T-cell (primary cell): ENCODE measurements around the gene TPCN1. TPM values are rescaled to one million over a fixed set of nuclear protein-coding genes. Genes with fewer than 3 reads are reported as not detected.

Experiments used
- ATAC-seq, 4 experiments: fragments of 200-7000 bp in 3 of 4; fragments of 150-1000 bp in 1 of 4; cut with Tn5 transposase; replicated peaks in 1 of 4; 1 replicate in 3 of 4; 2 replicates in 1 of 4; pipeline ENCODE4 v1.10.0; 2021; ENCODE audit warnings: moderate library complexity in 3 of 4, mild to moderate bottlenecking in 2 of 4, moderate number of reproducible peaks in 1 of 4
- CTCF ChIA-PET, 2 donors: fragments of 300-600 bp; sonication (Branson Sonifier 250); formaldehyde crosslinking; loops; one replicate each; lab custom pipeline; 2022; ENCODE audit warnings: antibody characterized with exemption in 2 of 2; lab: Charles Lee
- POLR2A ChIA-PET, 2 donors: fragments of 300-600 bp; sonication (Branson Sonifier 250); formaldehyde crosslinking; loops; one replicate each; lab custom pipeline; 2022; ENCODE audit warnings: antibody characterized with exemption in 2 of 2; lab: Charles Lee
- DNase-seq, 35 experiments: peaks; one replicate each; pipeline versions ENCODE4 v3.0.0 to v3.0.0-alpha.2; 2013 to 2023
- H3K27ac ChIP-seq: one replicate; pipeline ENCODE4 v1.5.1; 2013; ENCODE audit warnings: low read length
- H3K27me3 ChIP-seq, 2 experiments: replicated peaks in 1 of 2; 1 replicate in 1 of 2; 2 replicates in 1 of 2; pipeline versions ENCODE4 v1.6.1 to v1.7.0; 2013; ENCODE audit warnings: low read length in 1 of 2, mixed read lengths in 1 of 2; ENCODE audit not compliant: control insufficient read depth in 2 of 2, insufficient read depth in 2 of 2; ENCODE audit errors: extremely low read depth in 1 of 2
- H3K36me3 ChIP-seq, 2 donors: 1 replicate in 1 of 2; 2 replicates in 1 of 2; pipeline versions ENCODE4 v1.6.1 to v1.7.0; 2013; ENCODE audit warnings: low read length in 1 of 2; ENCODE audit not compliant: control insufficient read depth in 2 of 2, insufficient read depth in 1 of 2; ENCODE audit errors: extremely low read depth in 1 of 2
- H3K4me1 ChIP-seq, 2 experiments: 1 replicate in 1 of 2; 2 replicates in 1 of 2; pipeline versions ENCODE4 v1.6.1 to v1.7.0; 2013; ENCODE audit warnings: low read length in 2 of 2, mixed read lengths in 1 of 2; ENCODE audit not compliant: insufficient read depth in 2 of 2, control insufficient read depth in 1 of 2; ENCODE audit errors: extremely low read depth in 1 of 2
- H3K4me3 ChIP-seq, 2 donors: 1 replicate in 1 of 2; 2 replicates in 1 of 2; pipeline versions ENCODE4 v1.5.1 to v1.7.0; 2013; ENCODE audit warnings: mild to moderate bottlenecking in 2 of 2, low read length in 1 of 2, moderate library complexity in 1 of 2; ENCODE audit not compliant: control insufficient read depth in 1 of 2; ENCODE audit errors: extremely low read depth in 1 of 2
- H3K9me3 ChIP-seq: 2 replicates; pipeline ENCODE4 v1.7.0; 2013
- H3K27ac Mint-ChIP-seq, 2 donors: one replicate each; pipeline ENCODE4 v1.8.0; 2020 to 2021; ENCODE audit warnings: mild to moderate bottlenecking in 2 of 2, mixed read lengths in 2 of 2
- H3K27me3 Mint-ChIP-seq, 2 donors: one replicate each; pipeline ENCODE4 v1.8.0; 2021 to 2022; ENCODE audit warnings: mixed read lengths in 2 of 2
- H3K36me3 Mint-ChIP-seq: one replicate; pipeline ENCODE4 v1.8.0; 2021; ENCODE audit warnings: mixed read lengths
- H3K4me1 Mint-ChIP-seq, 3 donors: one replicate each; pipeline ENCODE4 v1.8.0; 2020 to 2022; ENCODE audit warnings: mixed read lengths in 3 of 3, mild to moderate bottlenecking in 1 of 3
- H3K4me3 Mint-ChIP-seq, 3 donors: one replicate each; pipeline ENCODE4 v1.8.0; 2020 to 2022; ENCODE audit warnings: mild to moderate bottlenecking in 3 of 3, mixed read lengths in 3 of 3, moderate library complexity in 3 of 3
- H3K9me3 Mint-ChIP-seq, 3 donors: one replicate each; pipeline ENCODE4 v1.8.0; 2020 to 2022; ENCODE audit warnings: mixed read lengths in 3 of 3
- WGBS: methylation state at CpG from one replicate; pipeline ENCODE4 v1.1.5; 2013; ENCODE audit warnings: missing lambda C conversion rate; ENCODE audit not compliant: insufficient coverage; 5-methylcytosine and 5-hydroxymethylcytosine counted together
- total RNA-seq, 35 experiments: library from RNA in 6 of 35; stranded (reverse) in 6 of 35; fragments of 120-200 nt in 1 of 35; gene quantifications; one replicate each; pipeline versions ENCODE4 v1.2.1 to v1.2.4 and lab custom pipeline; 2013 to 2026

TPCN1 gene
- total RNA-seq, 5 donors from 2014 or later (not counting 1 experiment from before 2014, with no cell fraction given) = 58.8 to 81.6 (median 73.5) TPM

DNA sequence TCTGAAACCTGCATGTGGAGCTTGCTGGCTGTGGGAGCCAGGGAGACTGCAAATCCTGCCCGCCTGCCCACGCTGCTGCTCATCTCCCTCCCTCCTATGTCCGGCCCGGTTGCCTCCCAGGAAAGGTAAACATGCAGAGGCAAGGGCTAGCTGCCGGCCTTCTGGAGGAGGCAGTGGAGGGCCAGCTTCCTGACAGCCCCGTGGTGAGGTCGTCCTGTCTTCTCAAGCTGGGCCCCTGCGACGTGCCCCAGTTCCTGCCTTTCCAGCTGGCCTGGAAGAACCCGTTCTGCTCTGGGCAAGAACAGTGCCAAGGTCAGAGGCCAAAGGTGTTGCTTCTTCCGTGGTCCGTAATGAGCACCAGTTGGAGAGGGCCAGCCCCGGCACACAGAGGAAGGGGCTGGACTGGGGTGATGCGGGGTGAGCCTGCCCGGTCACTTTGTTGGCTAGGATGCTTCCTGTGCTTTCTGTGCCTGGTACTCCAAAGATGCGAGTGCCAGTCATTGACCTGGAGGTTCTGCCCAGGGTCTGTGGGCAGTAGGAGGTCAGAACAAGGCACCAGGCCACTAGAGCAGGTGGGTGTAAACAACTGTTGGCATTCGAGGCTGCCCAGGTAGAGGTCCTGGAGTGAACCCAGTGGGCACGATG, 25.3 kb downstream of the TPCN1 start:
- Mint-ChIP-seq H3K36me3 (peaks cover 44% of the 10 kb centered on the region), H3K27ac (no peak overlapping the region), H3K9me3 (no peaks in the 10 kb centered on the region), H3K4me1 (peaks cover 8 to 20% (median 11%) of the 10 kb centered on the region in 3 donors), H3K4me3 (no peak overlapping the region), H3K27me3 (no peaks in the 10 kb centered on the region)
- DNase-seq (no peak), ATAC-seq (no peak)
- H3K9me3 ChIP-seq = no peaks in the 10 kb centered on the region
- H3K36me3 ChIP-seq = peaks cover 10 to 29% of the 10 kb centered on the region in 2 donors
- H3K4me3 ChIP-seq = no peak overlapping the region
- 91% methylated on average over 15 of the region's 18 CpGs for WGBS
- no peaks in the 10 kb centered on the region for H3K4me1 ChIP-seq
- no peak overlapping the region for H3K27ac ChIP-seq
- H3K27me3 ChIP-seq = no peaks in the 10 kb centered on the region
- CTCF ChIA-PET = no interaction called here
- POLR2A ChIA-PET = no interaction called here

DNA sequence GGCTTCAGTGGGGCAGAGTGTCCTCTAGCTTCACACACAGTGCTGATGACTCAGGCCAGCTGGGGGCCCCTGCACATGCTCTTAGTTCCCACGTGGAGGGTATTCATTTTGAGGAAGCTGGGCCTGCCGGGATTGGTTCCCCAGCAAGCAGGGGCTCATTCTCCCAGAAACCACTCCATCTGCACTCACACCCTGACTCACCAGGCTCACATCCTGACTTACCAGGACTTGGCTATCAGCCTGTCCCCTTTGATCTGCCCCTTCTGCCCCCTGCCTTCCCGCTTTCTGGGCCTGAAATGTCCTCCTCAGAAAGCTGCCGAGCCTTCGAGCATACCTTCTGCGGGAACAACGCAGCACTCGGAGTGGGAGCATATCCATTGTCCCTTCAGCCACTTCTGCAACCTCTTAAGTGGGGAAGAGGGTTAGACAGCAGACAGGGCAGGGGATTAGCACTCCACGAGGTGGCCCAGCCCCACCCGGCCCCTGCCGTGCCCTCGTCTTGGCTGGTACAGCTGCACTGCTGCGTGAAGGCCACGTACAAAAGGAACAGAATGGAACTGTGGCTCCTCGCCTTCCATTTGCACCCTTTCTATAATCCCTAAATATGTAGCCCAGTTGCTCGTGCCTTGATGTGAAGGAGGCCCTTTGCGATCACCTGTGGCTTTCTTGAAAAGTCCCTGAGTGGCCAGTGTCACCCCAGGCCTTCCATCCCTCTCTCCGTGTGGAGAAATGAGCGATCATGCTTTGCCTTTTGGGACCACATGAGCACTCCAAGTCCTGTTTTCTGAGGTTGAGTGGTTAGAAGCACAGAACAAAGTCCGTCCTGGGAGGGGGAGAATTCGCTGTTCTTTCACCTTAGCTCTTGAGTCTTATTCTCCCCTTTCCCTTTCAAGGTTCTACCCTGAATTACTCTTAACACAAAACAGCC, 26.1 kb downstream of the TPCN1 start:
- Mint-ChIP-seq H3K27me3 (no peaks in the 10 kb centered on the region), H3K36me3 (peaks cover 51% of the 10 kb centered on the region), H3K4me1 (peaks cover 8 to 20% (median 11%) of the 10 kb centered on the region in 3 donors), H3K27ac (no peak overlapping the region), H3K9me3 (no peaks in the 10 kb centered on the region), H3K4me3 (no peak overlapping the region)
- Histone ChIP-seq H3K27ac (no peak overlapping the region), H3K9me3 (no peaks in the 10 kb centered on the region), H3K36me3 (peaks cover 14 to 21% of the 10 kb centered on the region in 2 donors), H3K27me3 (no peaks in the 10 kb centered on the region), H3K4me3 (no peak overlapping the region), H3K4me1 (no peaks in the 10 kb centered on the region)
- no peak for ATAC-seq
- POLR2A ChIA-PET = no interaction called here
- 92% methylated on average over 7 of the region's 21 CpGs for WGBS
- CTCF ChIA-PET = no interaction called here
- no peak for DNase-seq

DNA sequence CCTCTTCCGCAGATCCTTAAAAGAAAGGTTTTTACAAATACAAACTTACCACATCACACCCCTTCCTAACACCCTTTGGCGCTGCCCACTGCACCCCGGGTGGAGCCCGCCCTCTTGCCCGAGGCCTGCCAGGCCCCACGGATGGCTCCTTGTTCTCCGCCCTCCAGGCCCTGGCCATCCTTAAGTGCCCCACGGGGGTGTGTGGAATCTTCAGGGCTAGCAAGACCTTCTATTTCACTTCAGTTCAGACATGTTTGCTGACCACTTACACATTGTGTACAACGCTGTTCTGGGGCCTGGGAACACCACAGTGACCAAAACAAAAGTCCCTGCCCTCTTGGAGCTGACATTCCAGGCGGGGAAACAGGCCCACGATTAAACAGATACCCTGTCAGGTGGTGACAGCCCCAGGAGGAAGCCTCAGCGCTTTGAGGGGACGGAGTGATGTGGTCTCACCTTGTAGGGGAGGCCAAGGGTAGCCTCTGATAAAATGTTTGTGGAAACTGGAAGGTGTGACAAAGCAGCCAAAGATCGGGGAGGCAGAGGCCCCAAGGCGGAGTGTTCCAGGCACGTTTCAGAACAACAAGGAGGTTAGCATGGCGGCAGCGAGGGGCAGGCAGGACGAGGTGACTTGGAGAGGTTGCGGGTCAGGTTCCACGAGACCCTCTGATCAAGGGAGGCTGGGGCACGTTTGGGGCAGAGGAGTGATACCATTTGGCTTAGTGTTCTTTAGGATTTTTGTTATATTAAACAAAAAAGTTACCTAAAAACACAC, 27.0 kb downstream of the TPCN1 start:
- peaks cover 14 to 17% of the 10 kb centered on the region in 2 donors for H3K36me3 ChIP-seq
- no peak overlapping the region for H3K4me3 ChIP-seq
- H3K27ac ChIP-seq = no peak overlapping the region
- no peaks in the 10 kb centered on the region for H3K27me3 Mint-ChIP-seq
- H3K4me1 Mint-ChIP-seq = peaks cover 8 to 16% (median 11%) of the 10 kb centered on the region in 3 donors
- no peak overlapping the region for H3K4me3 Mint-ChIP-seq
- H3K9me3 ChIP-seq = no peaks in the 10 kb centered on the region
- no peaks in the 10 kb centered on the region for H3K27me3 ChIP-seq
- peaks cover 51% of the 10 kb centered on the region for H3K36me3 Mint-ChIP-seq
- H3K4me1 ChIP-seq = no peaks in the 10 kb centered on the region
- ChIA-PET POLR2A (no interaction called here), CTCF (no interaction called here)
- ATAC-seq (no peak), DNase-seq (no peak)
- no peak overlapping the region for H3K27ac Mint-ChIP-seq
- H3K9me3 Mint-ChIP-seq = peaks cover 0 to 3% (median under 1%) of the 10 kb centered on the region in 3 donors
- 96% methylated on average over 13 of the region's 22 CpGs for WGBS

DNA sequence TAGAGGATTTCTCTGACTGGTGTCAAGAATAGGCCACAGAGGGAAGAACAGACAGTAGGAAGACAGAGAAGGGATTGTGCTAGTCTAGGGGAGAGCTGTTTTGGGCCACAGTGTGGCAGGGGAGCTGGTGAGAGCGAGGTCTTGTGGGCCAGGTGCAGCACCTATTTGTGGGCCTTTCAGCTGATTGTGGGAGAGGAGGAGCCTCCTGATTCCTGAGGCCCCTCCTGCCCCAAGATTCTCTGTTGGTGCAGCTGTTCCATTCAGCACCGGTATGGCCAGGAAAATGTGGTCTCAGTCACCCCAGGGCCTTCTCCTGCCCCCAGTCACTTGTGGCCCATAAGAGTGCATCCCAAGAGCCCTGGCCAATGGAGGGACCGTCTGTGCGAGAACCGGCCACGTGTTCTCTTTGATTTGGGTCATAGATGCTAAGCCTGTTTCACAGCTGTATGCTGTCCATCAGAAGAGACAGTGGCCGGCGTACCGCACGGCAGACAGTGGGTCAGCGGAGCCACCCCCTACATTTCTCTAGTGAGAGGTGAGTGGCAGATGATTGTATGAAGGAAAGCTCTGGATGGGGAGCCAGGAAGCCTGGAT, 27.7 kb downstream of the TPCN1 start:
- H3K9me3 Mint-ChIP-seq = peaks cover 0 to 10% (median 7%) of the 10 kb centered on the region in 3 donors
- no peak overlapping the region for H3K4me3 Mint-ChIP-seq
- no peaks in the 10 kb centered on the region for H3K9me3 ChIP-seq
- DNase-seq (no peak), ATAC-seq (no peak)
- CTCF ChIA-PET = no interaction called here
- H3K27ac Mint-ChIP-seq = no peak overlapping the region
- POLR2A ChIA-PET = interaction anchor here in 1 of 2 donors (0.5 kb wide), 1 partner anchor 348 kb away, joined by 3 read pairs; no protein-coding TSS in a partner anchor
- no peaks in the 10 kb centered on the region for H3K27me3 ChIP-seq
- peaks cover 14 to 17% of the 10 kb centered on the region in 2 donors for H3K36me3 ChIP-seq
- H3K4me1 Mint-ChIP-seq = peaks cover 8 to 13% (median 9%) of the 10 kb centered on the region in 3 donors
- no peaks in the 10 kb centered on the region for H3K27me3 Mint-ChIP-seq
- no peak overlapping the region for H3K4me3 ChIP-seq
- no peaks in the 10 kb centered on the region for H3K4me1 ChIP-seq
- H3K27ac ChIP-seq = no peak overlapping the region
- H3K36me3 Mint-ChIP-seq = peaks cover 56% of the 10 kb centered on the region
- WGBS = 86% methylated on average over 6 of the region's 11 CpGs

DNA sequence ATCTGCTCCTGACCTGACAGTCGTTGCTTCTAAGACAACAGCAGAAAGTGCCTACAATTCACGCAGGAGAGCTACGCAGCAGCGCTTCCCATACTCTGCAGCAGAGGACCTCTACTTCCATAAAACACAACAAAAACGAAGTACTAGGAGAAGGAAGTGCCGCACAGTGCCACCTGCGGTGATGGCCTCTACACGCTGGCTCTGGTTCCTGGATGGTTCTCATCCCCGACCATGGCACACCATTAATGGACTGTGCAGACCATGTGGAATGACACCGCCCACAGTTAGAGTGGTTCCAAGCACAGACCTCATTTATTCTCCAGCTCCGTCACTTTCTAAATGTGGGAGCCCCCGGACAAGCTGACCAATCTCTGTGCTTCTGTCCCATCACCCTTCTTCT, 28.3 kb downstream of the TPCN1 start:
- Histone ChIP-seq H3K36me3 (peaks cover 12 to 17% of the 10 kb centered on the region in 2 donors), H3K9me3 (no peaks in the 10 kb centered on the region), H3K4me1 (no peaks in the 10 kb centered on the region), H3K27ac (no peak overlapping the region), H3K4me3 (no peak overlapping the region), H3K27me3 (no peaks in the 10 kb centered on the region)
- H3K4me1 Mint-ChIP-seq = peaks cover 5 to 8% (median 5%) of the 10 kb centered on the region in 3 donors
- ChIA-PET POLR2A (no interaction called here), CTCF (no interaction called here)
- peaks cover 59% of the 10 kb centered on the region for H3K36me3 Mint-ChIP-seq
- DNase-seq = no peak
- peaks cover 0 to 10% (median 8%) of the 10 kb centered on the region in 3 donors for H3K9me3 Mint-ChIP-seq
- no peak overlapping the region for H3K4me3 Mint-ChIP-seq
- no peak for ATAC-seq
- H3K27ac Mint-ChIP-seq = no peak overlapping the region
- no peaks in the 10 kb centered on the region for H3K27me3 Mint-ChIP-seq
- 94% methylated on average over 10 of the region's 12 CpGs for WGBS

DNA sequence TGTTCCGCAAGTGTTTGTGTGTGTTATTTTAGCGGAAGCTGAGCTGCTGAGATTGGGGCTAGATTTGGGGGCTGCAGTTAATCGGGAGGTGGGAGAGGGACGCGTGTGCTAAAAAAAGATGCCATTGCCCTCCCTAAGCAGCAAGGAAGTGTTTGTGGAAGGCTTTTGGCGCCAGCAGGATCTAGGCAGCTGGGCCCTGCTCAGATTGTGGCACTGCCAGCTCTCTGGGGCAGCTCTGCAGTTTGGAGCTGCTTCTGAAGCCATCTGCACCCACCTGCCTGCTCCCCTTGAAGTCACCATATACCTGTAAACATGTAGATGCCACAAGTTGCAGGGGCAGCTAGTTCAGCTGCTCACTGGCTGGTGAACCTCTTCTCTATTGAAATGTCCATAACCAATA, 28.8 kb downstream of the TPCN1 start:
- ChIA-PET POLR2A (no interaction called here), CTCF (no interaction called here)
- H3K27ac ChIP-seq = no peak overlapping the region
- peaks cover 9 to 17% of the 10 kb centered on the region in 2 donors for H3K36me3 ChIP-seq
- Mint-ChIP-seq H3K4me3 (no peak overlapping the region), H3K27me3 (no peaks in the 10 kb centered on the region), H3K36me3 (peaks cover 59% of the 10 kb centered on the region), H3K4me1 (peaks cover 0 to 3% (median under 1%) of the 10 kb centered on the region in 3 donors), H3K27ac (no peak overlapping the region), H3K9me3 (peaks cover 0 to 10% (median 8%) of the 10 kb centered on the region in 3 donors)
- H3K4me1 ChIP-seq = no peaks in the 10 kb centered on the region
- WGBS = 95% methylated on average over 4 of the region's 6 CpGs
- ATAC-seq (no peak), DNase-seq (no peak)
- H3K4me3 ChIP-seq = no peak overlapping the region
- H3K9me3 ChIP-seq = no peaks in the 10 kb centered on the region
- no peaks in the 10 kb centered on the region for H3K27me3 ChIP-seq
